ENCODE results near the gene NUP50. TPM values are rescaled to one million over a fixed set of nuclear protein-coding genes. Genes with fewer than 3 reads are reported as not detected.

NUP50 gene
- total and polyA plus RNA-seq, 7 donors, result 10.8 to 28.5 (median 26.2) TPM

- peak overlapping the region in 3 of 4 donors; percentile 52 to 68 (median 67) for H3K27ac ChIP-seq
- intact Hi-C loops (cut with DNase I), result no loop called here
- peak; percentile 63 for DNase-seq
These were observed 38.8 kb downstream of the NUP50 start for GRCh38 chr22:45202333-45203149.

DNA sequence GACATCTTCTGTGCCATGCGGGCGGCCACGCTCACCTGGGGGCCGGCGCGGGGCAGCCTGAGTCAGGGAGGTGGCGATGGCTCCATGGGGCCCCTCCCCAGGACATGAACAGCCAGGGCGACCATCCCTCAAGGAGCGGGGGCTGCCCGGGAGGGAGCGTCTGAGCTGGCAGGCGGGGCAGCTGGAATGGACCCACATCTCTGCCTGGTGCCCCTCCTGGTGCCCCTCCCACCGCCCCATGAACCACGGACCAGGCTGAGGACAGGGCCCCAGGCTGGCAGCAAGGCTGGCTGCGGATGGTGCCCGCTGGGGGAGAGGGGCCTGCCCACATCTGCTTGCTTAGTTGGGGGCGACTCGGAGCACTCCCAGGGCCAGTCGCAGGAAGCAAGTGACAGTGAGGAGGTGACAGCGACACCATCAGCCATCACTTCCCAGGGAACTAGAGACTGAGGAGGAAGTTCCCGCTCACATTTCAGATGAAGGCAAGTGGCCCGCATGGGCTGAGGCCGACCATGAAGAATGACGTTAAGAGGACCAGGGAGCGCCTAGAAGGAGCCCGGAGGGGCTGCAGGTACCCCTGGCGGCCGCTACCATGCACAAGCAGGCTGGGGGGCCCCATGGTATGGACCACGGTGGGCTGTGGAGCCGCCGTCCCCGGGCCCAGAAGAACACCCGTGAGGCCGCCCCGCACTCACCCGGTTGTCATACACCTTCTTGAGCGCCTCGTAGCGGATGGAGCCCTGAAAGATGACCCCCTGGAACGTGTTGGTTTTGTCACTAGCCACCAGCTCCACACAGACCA lies 39.6 kb downstream of the NUP50 start:
- Histone ChIP-seq H3K27me3 (no peaks in the 10 kb centered on the region), H3K9me3 (no peaks in the 10 kb centered on the region), H3K4me1 (peaks cover 0 to 26% (median 17%) of the 10 kb centered on the region in 4 donors), H3K36me3 (peaks cover 0 to 71% (median 49%) of the 10 kb centered on the region in 4 donors), H3K4me3 (no peak overlapping the region), H3K27ac (no peak overlapping the region)
- peak; percentile 61 for DNase-seq
- intact Hi-C loops (cut with DNase I), result no loop called here
- TF ChIP-seq EP300 (IDR thresholded peaks at IDR 0.05) (no peak), POLR2AphosphoS5 (IDR thresholded peaks at IDR 0.05) (no peak), CTCF (IDR thresholded peaks at IDR 0.05) (no peak), POLR2A (IDR thresholded peaks at IDR 0.05) (no peak)
- WGBS, 2 donors, result 94 to 95% methylated on average over 40 of the region's 40 CpGs

More at GRCh38 chr22:45202333-45203149, 38.8 kb downstream of the NUP50 start:
- Histone ChIP-seq H3K36me3 (peaks cover 0 to 72% (median 51%) of the 10 kb centered on the region in 4 donors), H3K4me3 (no peak overlapping the region), H3K9me3 (no peaks in the 10 kb centered on the region), H3K27me3 (no peaks in the 10 kb centered on the region), H3K4me1 (peaks cover 0 to 26% (median 17%) of the 10 kb centered on the region in 4 donors)
- WGBS, 2 donors, result 92 to 94% methylated on average over 36 of the region's 36 CpGs
- TF ChIP-seq CTCF (IDR thresholded peaks at IDR 0.05) (no peak), EP300 (IDR thresholded peaks at IDR 0.05) (no peak), POLR2AphosphoS5 (IDR thresholded peaks at IDR 0.05) (no peak), POLR2A (IDR thresholded peaks at IDR 0.05) (no peak)

DNA sequence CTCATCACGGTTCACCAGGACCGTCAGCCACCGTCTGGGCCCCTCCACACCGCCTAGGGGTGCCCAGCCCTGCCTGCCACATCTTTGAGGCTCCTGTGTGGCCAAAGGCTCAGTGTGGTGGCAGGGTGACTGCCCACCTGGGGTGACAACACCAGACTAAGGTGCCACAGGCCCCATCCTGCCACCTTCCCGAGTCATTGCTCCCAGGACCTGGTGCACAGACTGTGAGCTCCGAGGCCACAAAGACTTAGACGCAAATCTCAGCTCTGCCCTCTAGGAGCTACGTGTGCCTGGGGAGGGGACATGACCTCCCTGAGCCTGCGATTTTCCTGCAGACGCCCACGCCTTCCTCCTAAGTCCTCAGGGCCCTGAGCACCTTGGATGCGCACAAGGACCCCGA lies 40.5 kb downstream of the NUP50 start:
- intact Hi-C loops (cut with DNase I), result no loop called here
- peak; percentile 50 for DNase-seq
- Histone ChIP-seq H3K4me3 (no peak overlapping the region), H3K36me3 (peaks cover 0 to 63% (median 43%) of the 10 kb centered on the region in 4 donors), H3K27me3 (no peaks in the 10 kb centered on the region), H3K27ac (no peak overlapping the region), H3K9me3 (no peaks in the 10 kb centered on the region), H3K4me1 (peaks cover 0 to 29% (median 21%) of the 10 kb centered on the region in 4 donors)
- TF ChIP-seq CTCF (IDR thresholded peaks at IDR 0.05) (no peak), POLR2AphosphoS5 (IDR thresholded peaks at IDR 0.05) (no peak), EP300 (IDR thresholded peaks at IDR 0.05) (no peak), POLR2A (IDR thresholded peaks at IDR 0.05) (no peak)
- 92 to 93% methylated on average over 13 of the region's 13 CpGs for WGBS, 2 donors

GRCh38 chr22:45204819-45205218 lies 41.1 kb downstream of the NUP50 start:
- H3K27me3 ChIP-seq, result no peaks in the 10 kb centered on the region
- no peak overlapping the region for H3K4me3 ChIP-seq
- 89 to 91% methylated on average over 14 of the region's 14 CpGs for WGBS, 2 donors
- H3K4me1 ChIP-seq, result peaks cover 0 to 35% (median 26%) of the 10 kb centered on the region in 4 donors
- TF ChIP-seq CTCF (IDR thresholded peaks at IDR 0.05) (no peak), POLR2AphosphoS5 (IDR thresholded peaks at IDR 0.05) (no peak), POLR2A (IDR thresholded peaks at IDR 0.05) (no peak), EP300 (IDR thresholded peaks at IDR 0.05) (no peak)
- H3K27ac ChIP-seq, result no peak overlapping the region
- H3K9me3 ChIP-seq, result no peaks in the 10 kb centered on the region
- intact Hi-C loops (cut with DNase I), result no loop called here
- DNase-seq, result peak; percentile 48
- H3K36me3 ChIP-seq, result peaks cover 0 to 57% (median 40%) of the 10 kb centered on the region in 4 donors

All from sigmoid colon (tissue), 7 donors.